Panc1 (cell line): ENCODE results near the gene ANO1. TPM values are rescaled to one million over a fixed set of nuclear protein-coding genes. Genes with fewer than 3 reads are reported as not detected.

Experiments
- ATAC-seq: fragments of 200-7000 bp; cut with Tn5 transposase; 2 replicates; pipeline ENCODE4 v1.9.1; 2020; ENCODE audit warnings: mild to moderate bottlenecking, moderate library complexity
- BruUV-seq: library from RNA; stranded (reverse); fragments of 400-500 nt; replicated peaks from 2 replicates; lab custom pipeline; 2021; lab: Mats Ljungman, UMichigan
- CTCF ChIA-PET: fragments of 300-600 bp; sonication (Branson Sonifier 250); formaldehyde crosslinking; loops from one replicate; lab custom pipeline; 2022; ENCODE audit warnings: antibody characterized with exemption; lab: Charles Lee
- POLR2A ChIA-PET: fragments of 300-600 bp; sonication (Branson Sonifier 250); formaldehyde crosslinking; loops from one replicate; lab custom pipeline; 2022; ENCODE audit warnings: antibody characterized with exemption; lab: Charles Lee
- DNase-seq: peaks from one replicate; pipeline ENCODE4 v3.0.0-alpha.2; 2010; ENCODE audit warnings: low read depth, low spot score
- H3K27ac ChIP-seq: 2 replicates; pipeline ENCODE4 v1.5.1; 2011; ENCODE audit warnings: mild to moderate bottlenecking, low read length, inconsistent platforms
- H3K27me3 ChIP-seq: fragments of 200-500 bp; sonication (Bioruptor generic); 2 replicates; pipeline ENCODE4 v1.6.0; 2014; ENCODE audit warnings: low read length, inconsistent platforms; ENCODE audit not compliant: control insufficient read depth, insufficient read depth
- H3K36me3 ChIP-seq: fragments of 200-500 bp; sonication (Bioruptor generic); 2 replicates; pipeline ENCODE4 v1.5.1; 2014; ENCODE audit warnings: inconsistent platforms, mild to moderate bottlenecking, low read length, moderate library complexity; ENCODE audit not compliant: control insufficient read depth, insufficient read depth
- H3K4me1 ChIP-seq: 2 replicates; pipeline ENCODE4 v1.5.1; 2011; ENCODE audit warnings: inconsistent platforms, mild to moderate bottlenecking, low read length, moderate library complexity; ENCODE audit not compliant: control insufficient read depth, insufficient read depth
- H3K4me3 ChIP-seq, 2 experiments: 2 replicates each; pipeline ENCODE4 v1.5.1; 2011 to 2012; ENCODE audit warnings: low read depth in 2 of 2, low read length in 2 of 2, mild to moderate bottlenecking in 2 of 2, inconsistent platforms in 1 of 2, moderate library complexity in 1 of 2
- H3K9me3 ChIP-seq: fragments of 200-500 bp; sonication (Bioruptor generic); 2 replicates; pipeline ENCODE4 v1.5.1; 2014; ENCODE audit warnings: low read depth, mild to moderate bottlenecking, inconsistent platforms, low read length, moderate library complexity; ENCODE audit not compliant: control insufficient read depth, insufficient read depth
- POLR2AphosphoS5 ChIP-seq: IDR thresholded peaks from 2 replicates; pipeline ENCODE4 v1.6.1; 2012; ENCODE audit warnings: mild to moderate bottlenecking, low read depth, low read length, moderate library complexity
- SIN3A ChIP-seq: IDR thresholded peaks from 2 replicates; pipeline ENCODE4 v1.6.1; 2012; ENCODE audit warnings: low read depth, mild to moderate bottlenecking, low read length, moderate library complexity, borderline replicate concordance; ENCODE audit not compliant: insufficient read depth
- TCF7L2 ChIP-seq: IDR thresholded peaks from 2 replicates; pipeline ENCODE4 v1.6.1; 2011; ENCODE audit warnings: mild to moderate bottlenecking, low read depth, low read length, inconsistent platforms
- in situ Hi-C: cut with HindIII; loops from 2 replicates; pipeline ENCODE4 v1.10.0; 2016; ENCODE audit warnings: low sequenced_read_pairs, low pct_unique_long_range_greater_than_20kb
- intact Hi-C: fragments of 100-400 bp; cut with micrococcal nuclease; formaldehyde crosslinking; loops from one replicate; pipeline ENCODE4 v1.10.0; 2022; ENCODE audit not compliant: unreplicated experiment
- total RNA-seq: library from RNA; stranded (reverse); gene quantifications from one replicate; pipeline ENCODE4 v1.2.1, GENCODE V29; 2021; ENCODE audit not compliant: unreplicated experiment
- TF ChIP-seq, protein P1 (sequence below), 2 experiments: IDR thresholded peaks; 2 replicates each; pipeline ENCODE4 v1.6.1; 2011 to 2012; ENCODE audit warnings: low read depth in 2 of 2, control low read depth in 1 of 2, low read length in 1 of 2, mild to moderate bottlenecking in 1 of 2, moderate library complexity in 1 of 2; ENCODE audit not compliant: insufficient read depth in 1 of 2
- TF ChIP-seq, protein P2 (sequence below): fragments of 450-650 bp; IDR thresholded peaks from 2 replicates; pipeline ENCODE4 v1.5.1; 2017; ENCODE audit warnings: mild to moderate bottlenecking

ANO1 gene
- total RNA-seq, 1 experiment from 2014 or later = 2.3 TPM

DNA sequence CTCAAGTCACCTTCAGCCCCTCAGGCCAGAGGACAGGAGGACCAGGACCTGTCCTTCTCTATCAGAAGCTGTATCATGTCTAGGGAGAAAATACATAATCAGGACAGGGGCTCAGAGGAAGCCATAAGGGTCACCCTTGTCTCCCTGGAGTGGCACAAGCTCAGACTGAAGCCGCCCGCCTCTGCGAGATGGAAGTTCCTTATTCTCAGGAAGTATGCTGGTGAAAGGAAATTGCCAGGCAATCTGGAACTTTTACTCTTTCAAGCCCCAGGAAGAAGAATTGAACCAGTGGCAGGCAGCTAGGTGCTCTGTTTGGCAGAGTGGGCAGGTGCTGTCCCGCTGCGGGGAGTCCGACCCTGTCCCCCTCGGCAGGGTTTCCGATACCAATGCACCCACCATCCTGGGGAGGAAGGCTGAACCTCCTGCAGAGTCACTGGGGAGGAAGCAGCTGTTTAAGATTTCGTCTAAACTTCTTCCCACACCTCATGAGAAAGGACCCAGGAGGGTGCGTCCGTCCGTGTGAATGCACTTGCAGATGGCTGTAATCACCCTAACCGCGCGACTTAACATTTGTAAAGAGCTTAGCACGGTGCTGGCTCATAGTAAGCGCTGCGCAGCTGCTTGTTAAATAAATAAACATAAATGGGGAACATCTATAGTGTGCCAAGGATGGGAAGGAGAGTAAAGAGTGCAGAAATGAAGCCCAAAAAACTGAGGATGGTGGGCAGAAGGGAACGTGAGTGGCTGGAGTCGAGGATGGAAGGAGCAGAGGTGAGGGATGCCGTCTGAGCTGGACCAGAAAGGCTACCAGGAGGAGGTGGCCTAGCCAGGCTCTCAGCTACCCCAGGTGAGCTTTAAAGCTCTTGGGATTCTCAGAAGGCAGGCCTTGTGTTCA lies 5.0 kb upstream of the ANO1 start:
- in situ Hi-C loops = no loop called here

DNA sequence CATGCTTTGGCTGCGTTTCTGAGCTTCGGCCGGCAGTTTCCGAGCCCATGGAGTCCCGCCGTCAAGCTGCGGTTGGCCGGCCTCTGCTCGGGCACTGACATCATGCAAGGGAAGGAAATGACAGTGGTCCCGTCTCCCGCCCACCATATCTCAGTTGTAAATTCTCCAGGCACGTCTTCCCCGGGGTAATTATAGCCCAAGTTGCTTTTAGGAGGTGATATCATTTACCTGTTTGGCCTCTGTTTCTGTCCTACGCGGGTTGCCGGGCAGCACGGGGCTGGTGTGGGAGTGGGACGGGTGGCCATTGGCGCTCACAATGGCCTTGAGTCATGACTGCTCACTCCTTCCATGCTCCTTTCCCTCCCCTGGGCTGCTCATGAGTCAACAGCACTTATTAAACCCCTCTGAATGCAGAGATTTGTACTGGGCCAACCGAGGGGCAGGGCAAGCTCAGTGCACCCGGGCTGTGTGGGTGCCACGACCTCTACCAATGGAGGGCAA lies 4.2 kb upstream of the ANO1 start:
- intact Hi-C loops = no loop called here
- in situ Hi-C loops = no loop called here
- no peak for ATAC-seq

More for the DNA sequence above, 5.0 kb upstream of the ANO1 start:
- Histone ChIP-seq H3K36me3 (no peaks in the 10 kb centered on the region), H3K4me1 (no peaks in the 10 kb centered on the region), H3K27me3 (peaks cover 16% of the 10 kb centered on the region), H3K4me3 (no peak overlapping the region), H3K9me3 (no peaks in the 10 kb centered on the region), H3K27ac (no peak overlapping the region)
- DNase-seq (no peak), ATAC-seq (no peak)
- TF ChIP-seq SIN3A = no peak
- TF ChIP-seq, protein P1, sequence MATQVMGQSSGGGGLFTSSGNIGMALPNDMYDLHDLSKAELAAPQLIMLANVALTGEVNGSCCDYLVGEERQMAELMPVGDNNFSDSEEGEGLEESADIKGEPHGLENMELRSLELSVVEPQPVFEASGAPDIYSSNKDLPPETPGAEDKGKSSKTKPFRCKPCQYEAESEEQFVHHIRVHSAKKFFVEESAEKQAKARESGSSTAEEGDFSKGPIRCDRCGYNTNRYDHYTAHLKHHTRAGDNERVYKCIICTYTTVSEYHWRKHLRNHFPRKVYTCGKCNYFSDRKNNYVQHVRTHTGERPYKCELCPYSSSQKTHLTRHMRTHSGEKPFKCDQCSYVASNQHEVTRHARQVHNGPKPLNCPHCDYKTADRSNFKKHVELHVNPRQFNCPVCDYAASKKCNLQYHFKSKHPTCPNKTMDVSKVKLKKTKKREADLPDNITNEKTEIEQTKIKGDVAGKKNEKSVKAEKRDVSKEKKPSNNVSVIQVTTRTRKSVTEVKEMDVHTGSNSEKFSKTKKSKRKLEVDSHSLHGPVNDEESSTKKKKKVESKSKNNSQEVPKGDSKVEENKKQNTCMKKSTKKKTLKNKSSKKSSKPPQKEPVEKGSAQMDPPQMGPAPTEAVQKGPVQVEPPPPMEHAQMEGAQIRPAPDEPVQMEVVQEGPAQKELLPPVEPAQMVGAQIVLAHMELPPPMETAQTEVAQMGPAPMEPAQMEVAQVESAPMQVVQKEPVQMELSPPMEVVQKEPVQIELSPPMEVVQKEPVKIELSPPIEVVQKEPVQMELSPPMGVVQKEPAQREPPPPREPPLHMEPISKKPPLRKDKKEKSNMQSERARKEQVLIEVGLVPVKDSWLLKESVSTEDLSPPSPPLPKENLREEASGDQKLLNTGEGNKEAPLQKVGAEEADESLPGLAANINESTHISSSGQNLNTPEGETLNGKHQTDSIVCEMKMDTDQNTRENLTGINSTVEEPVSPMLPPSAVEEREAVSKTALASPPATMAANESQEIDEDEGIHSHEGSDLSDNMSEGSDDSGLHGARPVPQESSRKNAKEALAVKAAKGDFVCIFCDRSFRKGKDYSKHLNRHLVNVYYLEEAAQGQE (IDR thresholded peaks at IDR 0.05; ENCODE audit: insufficient read depth in 1 of 2, low read depth in 2 of 2, low read length in 1 of 2) = no peak
- TF ChIP-seq TCF7L2 = no peak
- no peak for TF ChIP-seq POLR2AphosphoS5
- TF ChIP-seq, protein P2, sequence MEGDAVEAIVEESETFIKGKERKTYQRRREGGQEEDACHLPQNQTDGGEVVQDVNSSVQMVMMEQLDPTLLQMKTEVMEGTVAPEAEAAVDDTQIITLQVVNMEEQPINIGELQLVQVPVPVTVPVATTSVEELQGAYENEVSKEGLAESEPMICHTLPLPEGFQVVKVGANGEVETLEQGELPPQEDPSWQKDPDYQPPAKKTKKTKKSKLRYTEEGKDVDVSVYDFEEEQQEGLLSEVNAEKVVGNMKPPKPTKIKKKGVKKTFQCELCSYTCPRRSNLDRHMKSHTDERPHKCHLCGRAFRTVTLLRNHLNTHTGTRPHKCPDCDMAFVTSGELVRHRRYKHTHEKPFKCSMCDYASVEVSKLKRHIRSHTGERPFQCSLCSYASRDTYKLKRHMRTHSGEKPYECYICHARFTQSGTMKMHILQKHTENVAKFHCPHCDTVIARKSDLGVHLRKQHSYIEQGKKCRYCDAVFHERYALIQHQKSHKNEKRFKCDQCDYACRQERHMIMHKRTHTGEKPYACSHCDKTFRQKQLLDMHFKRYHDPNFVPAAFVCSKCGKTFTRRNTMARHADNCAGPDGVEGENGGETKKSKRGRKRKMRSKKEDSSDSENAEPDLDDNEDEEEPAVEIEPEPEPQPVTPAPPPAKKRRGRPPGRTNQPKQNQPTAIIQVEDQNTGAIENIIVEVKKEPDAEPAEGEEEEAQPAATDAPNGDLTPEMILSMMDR = no peak
- POLR2A ChIA-PET = no interaction called here
- BruUV-seq = no TSS peak
- intact Hi-C loops = no loop called here
- CTCF ChIA-PET = no interaction called here

More for the DNA sequence above, 4.2 kb upstream of the ANO1 start:
- TF ChIP-seq, protein P2 = no peak
- TF ChIP-seq SIN3A (no peak), TCF7L2 (no peak), POLR2AphosphoS5 (no peak)
- TF ChIP-seq, protein P1 (IDR thresholded peaks at IDR 0.05; ENCODE audit: insufficient read depth in 1 of 2, low read depth in 2 of 2, low read length in 1 of 2) = no peak
- POLR2A ChIA-PET = no interaction called here
- Histone ChIP-seq H3K4me1 (no peaks in the 10 kb centered on the region), H3K4me3 (no peak overlapping the region), H3K9me3 (no peaks in the 10 kb centered on the region), H3K36me3 (no peaks in the 10 kb centered on the region; the same call in 1 of the 2 replicates), H3K27ac (no peak overlapping the region), H3K27me3 (peaks cover 15% of the 10 kb centered on the region)
- no TSS peak for BruUV-seq
- CTCF ChIA-PET = no interaction called here
- no peak for DNase-seq
